ENCODE measurements around the gene CSNK1D.

DNA sequence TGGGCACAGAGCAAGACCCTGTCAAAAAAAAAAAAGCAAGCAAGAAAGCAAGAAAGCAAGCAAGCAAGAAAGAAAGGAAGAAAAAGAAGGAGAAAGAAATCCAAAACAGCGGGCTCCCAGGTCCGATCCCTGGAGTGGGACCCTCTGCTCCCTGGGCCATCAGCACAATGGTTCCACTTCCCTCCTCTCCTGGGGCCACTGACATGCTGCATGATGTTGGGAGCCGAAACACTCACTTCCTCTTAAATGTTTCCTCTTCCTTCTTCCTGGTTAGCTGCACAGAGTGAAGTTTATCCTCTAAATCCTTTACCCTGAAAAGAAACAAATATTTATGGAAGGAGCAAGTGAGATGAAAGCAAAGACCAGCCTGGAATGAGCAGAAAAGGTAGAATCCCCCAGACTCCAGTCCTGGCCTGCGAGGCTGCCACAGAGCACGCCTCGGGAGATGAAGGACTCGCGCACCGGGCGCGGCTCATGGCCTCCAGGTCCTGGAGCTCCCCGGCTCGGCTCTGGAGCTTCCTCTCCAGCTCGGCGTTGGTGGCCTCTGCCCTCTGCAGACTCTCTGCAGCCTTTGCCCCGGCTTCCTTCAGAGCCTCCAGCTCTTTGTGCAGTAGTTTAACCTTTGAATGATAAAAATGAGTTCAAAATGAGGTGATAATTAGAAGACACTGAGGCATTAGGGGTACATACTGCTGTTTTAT lies 79.8 kb downstream of the CSNK1D start:
- TF ChIP-seq CTCF (IDR thresholded peaks at IDR 0.05) (no peak), POLR2A (IDR thresholded peaks at IDR 0.05) (no peak)

Data from testis (tissue), 2 donors.